Ectodermal cell (in vitro differentiated cells): ENCODE measurements around the gene NDUFV1.

Experiments
- H3K27ac ChIP-seq: 2 replicates; pipeline ENCODE4 v1.7.0; 2013; ENCODE audit warnings: mild to moderate bottlenecking, low read depth, low read length; ENCODE audit not compliant: insufficient read depth, poor library complexity, severe bottlenecking
- H3K27me3 ChIP-seq: 2 replicates; pipeline ENCODE4 v1.7.0; 2013; ENCODE audit warnings: mild to moderate bottlenecking, low read length; ENCODE audit not compliant: insufficient read depth, control insufficient read depth, poor library complexity, severe bottlenecking
- H3K36me3 ChIP-seq: one replicate; pipeline ENCODE4 v1.7.0; 2013; ENCODE audit warnings: low read length; ENCODE audit not compliant: control insufficient read depth, insufficient read depth
- H3K4me1 ChIP-seq: one replicate; pipeline ENCODE4 v1.7.0; 2013; ENCODE audit warnings: low read length; ENCODE audit not compliant: control insufficient read depth, insufficient read depth
- H3K4me3 ChIP-seq: 2 replicates; pipeline ENCODE4 v1.7.0; 2013; ENCODE audit warnings: low read depth, low read length, control low read depth; ENCODE audit not compliant: insufficient read depth
- H3K9me3 ChIP-seq: 2 replicates; pipeline ENCODE4 v1.7.0; 2013; ENCODE audit warnings: mild to moderate bottlenecking, low read length, moderate library complexity; ENCODE audit not compliant: control insufficient read depth
- WGBS, 2 experiments: methylation state at CpG; one replicate each; pipeline ENCODE4 v1.1.7; 2013; ENCODE audit warnings: missing lambda C conversion rate in 2 of 2; 5-methylcytosine and 5-hydroxymethylcytosine counted together

Gene NDUFV1

GRCh38 chr11:67640758-67641337 is 34.1 kb downstream of the NDUFV1 start:
- H3K27ac ChIP-seq: no peak overlapping the region
- H3K27me3 ChIP-seq: peaks cover 12% of the 10 kb centered on the region
- H3K4me3 ChIP-seq: no peak overlapping the region
- H3K9me3 ChIP-seq: no peaks in the 10 kb centered on the region
- WGBS, 2 experiments: 81 to 83% methylated on average over 11 to 12 of the region's 12 CpGs
- no peaks in the 10 kb centered on the region for H3K36me3 ChIP-seq
- H3K4me1 ChIP-seq: peaks cover 15% of the 10 kb centered on the region

GRCh38 chr11:67641338-67642172 is 34.8 kb downstream of the NDUFV1 start:
- peaks cover 15% of the 10 kb centered on the region for H3K4me1 ChIP-seq
- H3K27me3 ChIP-seq: peaks cover 12% of the 10 kb centered on the region
- no peak overlapping the region for H3K4me3 ChIP-seq
- no peaks in the 10 kb centered on the region for H3K36me3 ChIP-seq
- H3K9me3 ChIP-seq: no peaks in the 10 kb centered on the region
- H3K27ac ChIP-seq: no peak overlapping the region
- WGBS, 2 experiments: 94 to 95% methylated on average over 27 of the region's 28 CpGs

GRCh38 chr11:67642173-67643120 is 35.7 kb downstream of the NDUFV1 start:
- Histone ChIP-seq H3K4me3 (no peak overlapping the region), H3K4me1 (peaks cover 15% of the 10 kb centered on the region), H3K9me3 (no peaks in the 10 kb centered on the region), H3K36me3 (no peaks in the 10 kb centered on the region), H3K27ac (no peak overlapping the region), H3K27me3 (peaks cover 12% of the 10 kb centered on the region)
- 92% methylated on average over 14 to 15 of the region's 15 CpGs for WGBS, 2 experiments

- Histone ChIP-seq H3K4me3 (no peak overlapping the region), H3K9me3 (no peaks in the 10 kb centered on the region), H3K27ac (no peak overlapping the region), H3K27me3 (peaks cover 12% of the 10 kb centered on the region), H3K4me1 (peaks cover 15% of the 10 kb centered on the region), H3K36me3 (no peaks in the 10 kb centered on the region)
- 77 to 85% methylated on average over 5 of the region's 5 CpGs for WGBS, 2 experiments
Observed at GRCh38 chr11:67644042-67644441, 37.3 kb downstream of the NDUFV1 start.

GRCh38 chr11:67644472-67645418 is 38.0 kb downstream of the NDUFV1 start:
- peaks cover 7% of the 10 kb centered on the region for H3K27me3 ChIP-seq
- H3K9me3 ChIP-seq: no peaks in the 10 kb centered on the region
- H3K4me1 ChIP-seq: peaks cover 11% of the 10 kb centered on the region
- H3K27ac ChIP-seq: no peak overlapping the region
- WGBS, 2 experiments: 94% methylated on average over 22 of the region's 22 CpGs
- no peaks in the 10 kb centered on the region for H3K36me3 ChIP-seq
- no peak overlapping the region for H3K4me3 ChIP-seq

GRCh38 chr11:67645521-67646461 is 39.1 kb downstream of the NDUFV1 start:
- Histone ChIP-seq H3K4me1 (peaks cover 2% of the 10 kb centered on the region), H3K27ac (no peak overlapping the region), H3K4me3 (no peak overlapping the region), H3K36me3 (no peaks in the 10 kb centered on the region), H3K27me3 (no peaks in the 10 kb centered on the region), H3K9me3 (no peaks in the 10 kb centered on the region)
- 87 to 89% methylated on average over 24 of the region's 24 CpGs for WGBS, 2 experiments

GRCh38 chr11:67646535-67647336 is 40.0 kb downstream of the NDUFV1 start:
- WGBS, 2 experiments: 90 to 91% methylated on average over 24 of the region's 24 CpGs
- H3K27ac ChIP-seq: no peak overlapping the region

GRCh38 chr11:67647471-67647870 is 40.7 kb downstream of the NDUFV1 start:
- Histone ChIP-seq H3K27me3 (no peaks in the 10 kb centered on the region), H3K36me3 (no peaks in the 10 kb centered on the region), H3K9me3 (no peaks in the 10 kb centered on the region), H3K27ac (no peak overlapping the region), H3K4me1 (no peaks in the 10 kb centered on the region), H3K4me3 (no peak overlapping the region)
- 89 to 92% methylated on average over 15 of the region's 15 CpGs for WGBS, 2 experiments

More at GRCh38 chr11:67646535-67647336, 40.0 kb downstream of the NDUFV1 start:
- Histone ChIP-seq H3K36me3 (no peaks in the 10 kb centered on the region), H3K4me1 (no peaks in the 10 kb centered on the region), H3K9me3 (no peaks in the 10 kb centered on the region), H3K4me3 (no peak overlapping the region), H3K27me3 (no peaks in the 10 kb centered on the region)
